ENCODE data around the gene CD99. TPM values are rescaled to one million over a fixed set of nuclear protein-coding genes. Genes with fewer than 3 reads are reported as not detected.

The CD99 gene
- total RNA-seq, 1 donor from 2014 or later: 714 TPM

DNA sequence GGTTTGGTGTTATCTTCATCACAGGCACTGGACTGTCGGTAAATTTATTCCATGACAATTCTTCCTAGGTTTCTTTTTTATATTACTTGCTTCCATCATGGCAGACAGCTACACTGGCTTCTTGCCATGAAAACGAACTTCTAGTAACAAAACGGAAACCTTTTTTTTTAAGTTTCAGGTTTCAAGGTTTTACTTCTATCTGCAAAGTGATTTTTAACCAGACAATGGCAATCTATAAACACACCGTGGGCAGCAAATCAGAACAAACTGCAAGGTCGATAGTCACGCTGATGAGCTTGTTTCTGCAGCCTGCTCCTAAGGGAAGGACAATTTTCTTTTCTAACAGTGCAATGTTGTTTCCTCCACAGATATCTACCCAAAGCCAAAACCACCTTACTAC lies 90.6 kb downstream of the CD99 start:
- H3K9me3 Mint-ChIP-seq (ENCODE audit: unreplicated experiment): no peaks in the 10 kb centered on the region
- no peaks in the 10 kb centered on the region for H3K4me1 Mint-ChIP-seq (ENCODE audit: unreplicated experiment)
- H3K36me3 Mint-ChIP-seq (ENCODE audit: low read depth, unreplicated experiment): no peaks in the 10 kb centered on the region
- H3K4me3 Mint-ChIP-seq (ENCODE audit: unreplicated experiment): no peak overlapping the region
- H3K27me3 Mint-ChIP-seq (ENCODE audit: unreplicated experiment): peaks cover 4% of the 10 kb centered on the region
- TF ChIP-seq, protein P1, sequence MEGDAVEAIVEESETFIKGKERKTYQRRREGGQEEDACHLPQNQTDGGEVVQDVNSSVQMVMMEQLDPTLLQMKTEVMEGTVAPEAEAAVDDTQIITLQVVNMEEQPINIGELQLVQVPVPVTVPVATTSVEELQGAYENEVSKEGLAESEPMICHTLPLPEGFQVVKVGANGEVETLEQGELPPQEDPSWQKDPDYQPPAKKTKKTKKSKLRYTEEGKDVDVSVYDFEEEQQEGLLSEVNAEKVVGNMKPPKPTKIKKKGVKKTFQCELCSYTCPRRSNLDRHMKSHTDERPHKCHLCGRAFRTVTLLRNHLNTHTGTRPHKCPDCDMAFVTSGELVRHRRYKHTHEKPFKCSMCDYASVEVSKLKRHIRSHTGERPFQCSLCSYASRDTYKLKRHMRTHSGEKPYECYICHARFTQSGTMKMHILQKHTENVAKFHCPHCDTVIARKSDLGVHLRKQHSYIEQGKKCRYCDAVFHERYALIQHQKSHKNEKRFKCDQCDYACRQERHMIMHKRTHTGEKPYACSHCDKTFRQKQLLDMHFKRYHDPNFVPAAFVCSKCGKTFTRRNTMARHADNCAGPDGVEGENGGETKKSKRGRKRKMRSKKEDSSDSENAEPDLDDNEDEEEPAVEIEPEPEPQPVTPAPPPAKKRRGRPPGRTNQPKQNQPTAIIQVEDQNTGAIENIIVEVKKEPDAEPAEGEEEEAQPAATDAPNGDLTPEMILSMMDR (IDR thresholded peaks at IDR 0.05; ENCODE audit: unreplicated experiment): no peak
- no peak overlapping the region for H3K27ac Mint-ChIP-seq (ENCODE audit: unreplicated experiment)
- DNase-seq (ENCODE audit: low spot score): no peak

DNA sequence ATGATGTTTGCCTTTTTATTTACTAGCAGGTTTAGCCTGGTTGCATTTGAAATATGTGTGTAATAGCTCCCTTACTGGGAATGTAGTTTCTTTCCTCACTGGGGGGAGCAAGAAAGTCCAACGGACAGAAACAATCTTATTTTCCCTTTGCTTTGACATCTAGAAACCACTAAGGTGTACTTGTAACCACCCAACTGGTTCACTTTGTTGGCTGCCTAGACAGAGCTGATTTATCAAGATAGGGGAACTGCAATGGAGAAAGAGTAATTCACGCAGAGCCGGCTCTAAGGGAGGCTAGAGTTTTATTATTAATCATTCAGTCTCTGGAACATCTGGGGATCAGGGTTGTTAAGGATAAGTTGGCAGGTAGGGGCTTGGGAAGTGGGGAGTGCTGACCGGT lies 91.1 kb downstream of the CD99 start:
- DNase-seq (ENCODE audit: low spot score): no peak
- Mint-ChIP-seq H3K36me3 (ENCODE audit: low read depth, unreplicated experiment) (no peaks in the 10 kb centered on the region), H3K27ac (ENCODE audit: unreplicated experiment) (no peak overlapping the region), H3K27me3 (ENCODE audit: unreplicated experiment) (peaks cover 4% of the 10 kb centered on the region), H3K4me3 (ENCODE audit: unreplicated experiment) (no peak overlapping the region), H3K9me3 (ENCODE audit: unreplicated experiment) (no peaks in the 10 kb centered on the region), H3K4me1 (ENCODE audit: unreplicated experiment) (no peaks in the 10 kb centered on the region)
- TF ChIP-seq, protein P1 (IDR thresholded peaks at IDR 0.05; ENCODE audit: unreplicated experiment): no peak

DNA sequence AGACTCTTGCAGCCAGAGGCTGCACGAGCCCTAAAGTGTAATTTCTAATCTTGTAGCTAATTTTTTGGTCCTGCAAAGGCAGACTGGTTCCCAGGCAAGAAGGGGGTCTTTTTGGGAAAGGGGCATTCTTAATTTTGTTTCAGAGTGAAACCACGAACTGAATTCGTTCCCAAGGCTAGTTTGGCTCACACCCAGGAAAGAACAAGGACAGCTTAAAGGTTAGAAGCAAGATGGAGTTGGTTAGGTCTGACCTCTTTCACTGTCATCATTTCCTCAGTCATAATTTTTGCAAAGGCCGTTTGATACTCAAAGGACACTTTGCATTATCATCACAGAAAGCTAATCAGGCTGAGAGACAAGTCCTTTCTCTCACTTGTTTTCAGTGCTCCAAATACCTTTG lies 91.7 kb downstream of the CD99 start:
- DNase-seq (ENCODE audit: low spot score): no peak
- peaks cover 4% of the 10 kb centered on the region for H3K27me3 Mint-ChIP-seq (ENCODE audit: unreplicated experiment)
- no peaks in the 10 kb centered on the region for H3K4me1 Mint-ChIP-seq (ENCODE audit: unreplicated experiment)
- H3K9me3 Mint-ChIP-seq (ENCODE audit: unreplicated experiment): no peaks in the 10 kb centered on the region
- no peaks in the 10 kb centered on the region for H3K36me3 Mint-ChIP-seq (ENCODE audit: low read depth, unreplicated experiment)
- no peak overlapping the region for H3K27ac Mint-ChIP-seq (ENCODE audit: unreplicated experiment)
- TF ChIP-seq, protein P1 (IDR thresholded peaks at IDR 0.05; ENCODE audit: unreplicated experiment): no peak
- no peak overlapping the region for H3K4me3 Mint-ChIP-seq (ENCODE audit: unreplicated experiment)

DNA sequence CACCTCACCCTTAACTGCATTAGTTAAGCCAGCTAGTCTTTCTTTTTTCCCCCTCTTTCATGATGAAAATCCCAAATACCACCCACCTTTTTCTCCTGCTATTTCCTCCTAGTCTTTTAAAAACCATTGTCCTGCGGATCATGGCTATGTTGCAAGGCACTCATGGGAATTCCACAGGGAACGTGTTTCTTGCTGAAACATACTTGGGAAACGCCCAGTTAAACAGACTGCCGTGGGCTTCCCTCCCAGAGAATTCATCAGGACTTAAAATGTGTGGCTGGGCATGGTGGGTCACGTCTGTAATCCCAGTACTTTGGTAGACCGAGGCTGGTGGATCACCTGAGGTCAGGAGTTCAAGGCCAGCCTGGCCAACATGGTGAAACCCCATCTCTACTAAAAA lies 92.9 kb downstream of the CD99 start:
- H3K4me3 Mint-ChIP-seq (ENCODE audit: unreplicated experiment): no peak overlapping the region
- H3K27me3 Mint-ChIP-seq (ENCODE audit: unreplicated experiment): peaks cover 4% of the 10 kb centered on the region
- TF ChIP-seq, protein P1 (IDR thresholded peaks at IDR 0.05; ENCODE audit: unreplicated experiment): no peak
- H3K36me3 Mint-ChIP-seq (ENCODE audit: low read depth, unreplicated experiment): no peaks in the 10 kb centered on the region
- no peak overlapping the region for H3K27ac Mint-ChIP-seq (ENCODE audit: unreplicated experiment)
- no peak for DNase-seq (ENCODE audit: low spot score)
- no peaks in the 10 kb centered on the region for H3K4me1 Mint-ChIP-seq (ENCODE audit: unreplicated experiment)
- no peaks in the 10 kb centered on the region for H3K9me3 Mint-ChIP-seq (ENCODE audit: unreplicated experiment)

DNA sequence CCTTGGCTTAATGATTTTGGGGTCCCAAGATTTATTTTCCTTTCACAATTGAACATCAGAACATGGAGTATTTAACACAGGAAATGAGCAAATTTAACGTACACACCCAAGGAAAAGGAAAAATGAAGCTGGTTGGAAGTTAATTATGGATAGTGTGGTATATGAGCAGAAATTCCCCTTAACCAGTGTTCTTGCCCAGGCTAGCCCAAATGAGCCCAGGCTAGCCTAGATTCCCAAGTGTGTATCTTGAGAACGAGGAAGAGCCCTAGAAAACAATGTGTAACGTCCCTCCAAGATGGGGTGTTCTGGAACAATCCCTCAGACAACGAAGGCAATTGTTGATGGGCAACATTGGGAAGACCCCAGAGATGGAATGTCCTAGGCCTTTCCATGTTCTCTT lies 94.4 kb downstream of the CD99 start:
- Mint-ChIP-seq H3K4me3 (ENCODE audit: unreplicated experiment) (no peak overlapping the region), H3K36me3 (ENCODE audit: low read depth, unreplicated experiment) (no peaks in the 10 kb centered on the region), H3K27me3 (ENCODE audit: unreplicated experiment) (peaks cover 4% of the 10 kb centered on the region), H3K27ac (ENCODE audit: unreplicated experiment) (no peak overlapping the region), H3K9me3 (ENCODE audit: unreplicated experiment) (no peaks in the 10 kb centered on the region), H3K4me1 (ENCODE audit: unreplicated experiment) (no peaks in the 10 kb centered on the region)
- DNase-seq (ENCODE audit: low spot score): no peak
- TF ChIP-seq, protein P1 (IDR thresholded peaks at IDR 0.05; ENCODE audit: unreplicated experiment): no peak
